ENCODE results near the gene TUT4.

DNA sequence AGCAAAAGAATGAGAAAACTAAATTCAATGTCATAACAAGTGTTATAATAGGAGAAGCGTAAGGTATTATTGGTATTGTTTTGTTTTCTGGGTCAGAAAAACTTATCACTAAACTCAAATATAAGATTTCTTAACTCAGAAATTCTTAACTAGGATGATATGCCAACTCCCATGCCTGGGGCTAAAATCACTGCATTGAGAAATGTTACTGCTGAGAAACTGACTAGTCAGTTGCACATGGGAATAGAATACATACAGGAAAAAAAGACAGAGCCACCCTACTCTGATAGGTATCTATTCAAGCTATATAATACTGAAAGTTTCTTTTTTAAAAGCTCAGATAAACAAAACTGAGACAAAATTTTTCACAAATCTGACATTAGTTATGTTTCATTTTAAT, 92.2 kb downstream of the TUT4 start:
- TF ChIP-seq CTCF (IDR thresholded peaks at IDR 0.05; ENCODE audit: low read depth, low read length) (no peak), EZH2phosphoT487 (IDR thresholded peaks at IDR 0.05; ENCODE audit: low read depth) (no peak)

Measured in OCI-LY3 (cell line).